ENCODE measurements around the gene GSTK1.

GRCh38 chr7:143216686-143217085 is 46.6 kb upstream of the GSTK1 start:
- TF ChIP-seq CTCF (IDR thresholded peaks at IDR 0.05; ENCODE audit: insufficient read depth, low read length), result no peak
- TF ChIP-seq POLR2AphosphoS5 (IDR thresholded peaks at IDR 0.05; ENCODE audit: low read depth), result no peak
- TF ChIP-seq, protein P1, sequence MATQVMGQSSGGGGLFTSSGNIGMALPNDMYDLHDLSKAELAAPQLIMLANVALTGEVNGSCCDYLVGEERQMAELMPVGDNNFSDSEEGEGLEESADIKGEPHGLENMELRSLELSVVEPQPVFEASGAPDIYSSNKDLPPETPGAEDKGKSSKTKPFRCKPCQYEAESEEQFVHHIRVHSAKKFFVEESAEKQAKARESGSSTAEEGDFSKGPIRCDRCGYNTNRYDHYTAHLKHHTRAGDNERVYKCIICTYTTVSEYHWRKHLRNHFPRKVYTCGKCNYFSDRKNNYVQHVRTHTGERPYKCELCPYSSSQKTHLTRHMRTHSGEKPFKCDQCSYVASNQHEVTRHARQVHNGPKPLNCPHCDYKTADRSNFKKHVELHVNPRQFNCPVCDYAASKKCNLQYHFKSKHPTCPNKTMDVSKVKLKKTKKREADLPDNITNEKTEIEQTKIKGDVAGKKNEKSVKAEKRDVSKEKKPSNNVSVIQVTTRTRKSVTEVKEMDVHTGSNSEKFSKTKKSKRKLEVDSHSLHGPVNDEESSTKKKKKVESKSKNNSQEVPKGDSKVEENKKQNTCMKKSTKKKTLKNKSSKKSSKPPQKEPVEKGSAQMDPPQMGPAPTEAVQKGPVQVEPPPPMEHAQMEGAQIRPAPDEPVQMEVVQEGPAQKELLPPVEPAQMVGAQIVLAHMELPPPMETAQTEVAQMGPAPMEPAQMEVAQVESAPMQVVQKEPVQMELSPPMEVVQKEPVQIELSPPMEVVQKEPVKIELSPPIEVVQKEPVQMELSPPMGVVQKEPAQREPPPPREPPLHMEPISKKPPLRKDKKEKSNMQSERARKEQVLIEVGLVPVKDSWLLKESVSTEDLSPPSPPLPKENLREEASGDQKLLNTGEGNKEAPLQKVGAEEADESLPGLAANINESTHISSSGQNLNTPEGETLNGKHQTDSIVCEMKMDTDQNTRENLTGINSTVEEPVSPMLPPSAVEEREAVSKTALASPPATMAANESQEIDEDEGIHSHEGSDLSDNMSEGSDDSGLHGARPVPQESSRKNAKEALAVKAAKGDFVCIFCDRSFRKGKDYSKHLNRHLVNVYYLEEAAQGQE (IDR thresholded peaks at IDR 0.05; ENCODE audit: insufficient replicate concordance, low read depth), result no peak
